Endometrium (tissue), 2 donors: ENCODE results near the gene SGSM1.
A peak's percentile ranks its signal among the peaks of the same experiment; 100 is the strongest.

Experiments used
- FAIRE-seq: peaks from 2 replicates; lab custom pipeline; 2012; peaks lifted over from hg19 to GRCh38; lab: Jason Lieb, UNC
- donor health status: control.
- donor health status: control.

Gene SGSM1, protein sequence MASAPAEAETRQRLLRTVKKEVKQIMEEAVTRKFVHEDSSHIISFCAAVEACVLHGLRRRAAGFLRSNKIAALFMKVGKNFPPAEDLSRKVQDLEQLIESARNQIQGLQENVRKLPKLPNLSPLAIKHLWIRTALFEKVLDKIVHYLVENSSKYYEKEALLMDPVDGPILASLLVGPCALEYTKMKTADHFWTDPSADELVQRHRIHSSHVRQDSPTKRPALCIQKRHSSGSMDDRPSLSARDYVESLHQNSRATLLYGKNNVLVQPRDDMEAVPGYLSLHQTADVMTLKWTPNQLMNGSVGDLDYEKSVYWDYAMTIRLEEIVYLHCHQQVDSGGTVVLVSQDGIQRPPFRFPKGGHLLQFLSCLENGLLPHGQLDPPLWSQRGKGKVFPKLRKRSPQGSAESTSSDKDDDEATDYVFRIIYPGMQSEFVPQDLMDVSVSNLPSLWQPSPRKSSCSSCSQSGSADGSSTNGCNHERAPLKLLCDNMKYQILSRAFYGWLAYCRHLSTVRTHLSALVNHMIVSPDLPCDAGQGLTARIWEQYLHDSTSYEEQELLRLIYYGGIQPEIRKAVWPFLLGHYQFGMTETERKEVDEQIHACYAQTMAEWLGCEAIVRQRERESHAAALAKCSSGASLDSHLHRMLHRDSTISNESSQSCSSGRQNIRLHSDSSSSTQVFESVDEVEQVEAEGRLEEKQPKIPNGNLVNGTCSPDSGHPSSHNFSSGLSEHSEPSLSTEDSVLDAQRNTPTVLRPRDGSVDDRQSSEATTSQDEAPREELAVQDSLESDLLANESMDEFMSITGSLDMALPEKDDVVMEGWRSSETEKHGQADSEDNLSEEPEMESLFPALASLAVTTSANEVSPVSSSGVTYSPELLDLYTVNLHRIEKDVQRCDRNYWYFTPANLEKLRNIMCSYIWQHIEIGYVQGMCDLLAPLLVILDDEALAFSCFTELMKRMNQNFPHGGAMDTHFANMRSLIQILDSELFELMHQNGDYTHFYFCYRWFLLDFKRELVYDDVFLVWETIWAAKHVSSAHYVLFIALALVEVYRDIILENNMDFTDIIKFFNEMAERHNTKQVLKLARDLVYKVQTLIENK

DNA sequence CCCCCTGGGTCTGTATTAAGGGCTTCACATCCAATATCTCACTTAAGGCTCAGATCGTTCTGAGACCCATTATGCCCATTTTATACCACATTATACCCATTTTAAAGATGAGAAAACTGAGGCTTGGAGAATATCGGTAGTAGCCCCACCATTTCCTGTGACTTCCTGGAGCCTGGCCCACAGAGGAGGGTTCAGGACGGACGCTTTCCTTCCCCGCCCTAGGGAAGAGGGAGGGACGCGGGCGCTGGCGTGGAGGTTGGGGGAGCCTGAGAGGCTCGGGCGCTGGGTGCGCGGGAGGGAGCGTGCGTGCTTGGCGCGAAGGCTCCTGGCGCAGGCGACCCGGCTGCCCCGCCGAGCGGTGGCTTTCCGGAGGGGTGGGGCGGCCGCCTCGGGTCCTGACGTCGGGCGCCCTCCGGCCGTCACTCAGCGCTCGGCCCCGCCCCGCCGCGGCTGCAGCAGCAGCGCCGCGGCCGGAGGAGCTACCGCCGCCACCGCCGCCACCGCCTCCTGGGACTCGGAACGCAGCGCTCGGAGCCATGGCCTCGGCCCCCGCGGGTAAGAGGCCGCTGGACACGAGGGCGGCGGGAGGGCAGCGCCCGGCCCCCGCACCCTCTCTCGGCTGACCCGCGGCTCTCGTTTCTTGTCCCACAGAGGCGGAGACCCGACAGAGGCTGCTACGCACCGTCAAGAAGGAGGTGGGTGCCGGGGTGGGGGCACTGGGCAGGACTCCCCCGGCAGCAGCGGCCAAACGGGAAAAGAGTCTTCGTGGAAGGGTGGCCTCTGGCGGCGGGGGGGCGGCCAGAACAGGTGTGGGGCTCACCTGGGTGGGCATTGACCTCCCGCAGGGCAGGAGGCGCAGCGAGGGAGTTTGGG is at the start of gene SGSM1:
TSS of gene SGSM1 (plus strand) at position 422 of the 873 bp plus-strand sequence. CDS start at position 537, 115 bp downstream.
- FAIRE-seq = no peak

GRCh38 chr22:24758164-24758799 is 47.7 kb upstream of the SGSM1 start:
- peak; percentile 8 for FAIRE-seq

DNA sequence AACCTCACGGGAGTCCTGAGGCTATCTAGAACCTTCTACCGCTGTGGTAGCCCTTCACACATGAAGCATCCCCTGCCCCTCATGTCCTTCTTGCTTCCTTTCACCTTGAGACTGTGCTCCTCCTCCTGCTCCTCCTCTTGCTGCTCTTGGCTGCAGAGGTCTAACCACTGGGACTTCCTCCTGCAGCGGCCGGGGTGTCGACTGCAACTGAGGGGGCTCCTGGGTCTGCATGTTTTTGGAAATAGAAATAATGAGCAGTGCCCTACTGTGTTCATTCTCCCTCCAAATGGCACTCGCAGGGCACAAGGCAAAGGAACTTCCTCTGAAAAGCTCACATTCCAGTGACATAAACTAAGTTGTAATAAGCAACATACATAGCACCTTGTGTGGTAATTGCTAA is 46.2 kb upstream of the SGSM1 start:
- FAIRE-seq = no peak

- no peak for FAIRE-seq
Measured at GRCh38 chr22:24760708-24761306, 45.2 kb upstream of the SGSM1 start.

- FAIRE-seq = no peak
Measured at GRCh38 chr22:24761888-24762675, 43.9 kb upstream of the SGSM1 start.

- no peak for FAIRE-seq
Measured at GRCh38 chr22:24763872-24764485, 42.0 kb upstream of the SGSM1 start.

DNA sequence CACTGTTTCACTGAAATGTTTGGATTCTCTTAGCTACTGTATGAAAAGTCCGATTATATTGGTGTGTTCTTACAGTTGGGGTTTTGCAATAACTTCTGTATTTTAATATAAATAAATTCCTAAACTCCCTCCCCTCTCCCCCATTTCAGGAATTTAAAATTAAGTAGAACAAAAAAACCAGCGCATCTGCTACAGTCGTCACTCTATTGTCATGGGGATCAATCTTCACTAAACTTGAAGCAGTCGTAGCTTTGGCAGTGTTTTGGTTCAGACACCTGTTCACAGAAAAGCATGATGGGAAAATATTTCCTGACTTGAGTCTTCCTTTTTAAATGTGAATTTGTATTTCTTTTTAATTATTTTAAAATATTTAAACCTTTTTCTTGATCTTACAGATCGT is 40.8 kb upstream of the SGSM1 start:
- FAIRE-seq = no peak

- FAIRE-seq = no peak
Measured at GRCh38 chr22:24768537-24769374, 37.3 kb upstream of the SGSM1 start.

- FAIRE-seq = no peak
Measured at GRCh38 chr22:24772493-24773220, 33.4 kb upstream of the SGSM1 start.

- FAIRE-seq = no peak
Measured at GRCh38 chr22:24775769-24776492, 30.1 kb upstream of the SGSM1 start.

GRCh38 chr22:24776525-24776924 is 29.5 kb upstream of the SGSM1 start:
- no peak for FAIRE-seq

DNA sequence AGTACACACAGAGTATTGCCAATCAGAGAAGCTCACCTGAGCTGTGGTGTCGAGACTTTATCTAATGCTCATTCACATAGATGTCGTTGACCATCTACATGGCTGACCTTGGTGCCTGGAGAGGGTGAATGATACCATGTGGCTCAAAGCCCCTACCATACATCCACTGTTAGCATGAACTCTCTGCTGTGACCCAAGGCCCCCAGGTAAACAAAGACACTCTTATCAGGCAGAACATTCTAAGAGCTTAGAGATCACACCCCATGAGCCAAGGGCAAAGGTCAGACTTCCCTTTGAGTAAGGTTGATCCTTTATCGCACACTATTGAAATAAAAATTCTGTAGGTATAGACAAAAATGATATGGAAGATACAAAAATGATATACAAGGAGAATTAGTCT is 16.5 kb upstream of the SGSM1 start:
- no peak for FAIRE-seq

GRCh38 chr22:24791362-24791761 is 14.6 kb upstream of the SGSM1 start:
- FAIRE-seq = no peak

DNA sequence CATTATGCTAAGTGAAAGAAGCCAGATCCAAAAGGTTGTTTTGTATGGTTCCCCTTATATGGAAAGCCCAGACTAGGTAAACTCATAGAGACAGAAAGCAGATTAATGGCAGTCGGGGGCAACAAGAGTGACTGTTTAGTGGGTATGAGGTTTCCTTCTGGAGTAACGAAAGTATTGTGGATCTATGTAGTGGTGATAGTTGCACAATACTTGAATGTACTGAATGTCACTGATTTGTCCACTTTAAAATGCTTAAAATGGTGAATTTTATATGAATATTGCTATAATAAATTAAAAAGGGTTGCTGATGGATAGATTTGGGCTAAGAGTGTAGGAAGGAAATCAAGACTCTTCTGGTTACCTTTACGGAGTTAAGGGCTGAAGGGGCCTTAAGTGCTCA is 10.0 kb upstream of the SGSM1 start:
- FAIRE-seq = no peak

DNA sequence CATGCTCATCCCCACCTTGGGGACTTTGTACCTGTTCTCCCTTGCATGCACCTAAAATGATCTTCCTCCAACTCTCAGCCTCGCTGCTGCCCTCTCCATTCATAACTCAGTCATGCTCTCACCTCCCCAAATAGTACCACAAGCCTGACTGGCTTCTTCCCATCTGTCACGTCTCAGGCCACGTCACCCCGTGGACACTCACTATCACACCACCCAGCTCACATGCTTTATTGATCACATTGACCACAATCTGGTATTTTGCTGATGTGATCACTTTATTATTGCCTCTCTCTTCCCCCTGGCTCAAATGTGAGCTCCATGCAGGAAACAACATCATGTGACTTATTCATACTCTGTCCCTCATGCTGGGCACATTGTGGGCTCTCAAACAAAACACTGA is 9.2 kb upstream of the SGSM1 start:
- no peak for FAIRE-seq

DNA sequence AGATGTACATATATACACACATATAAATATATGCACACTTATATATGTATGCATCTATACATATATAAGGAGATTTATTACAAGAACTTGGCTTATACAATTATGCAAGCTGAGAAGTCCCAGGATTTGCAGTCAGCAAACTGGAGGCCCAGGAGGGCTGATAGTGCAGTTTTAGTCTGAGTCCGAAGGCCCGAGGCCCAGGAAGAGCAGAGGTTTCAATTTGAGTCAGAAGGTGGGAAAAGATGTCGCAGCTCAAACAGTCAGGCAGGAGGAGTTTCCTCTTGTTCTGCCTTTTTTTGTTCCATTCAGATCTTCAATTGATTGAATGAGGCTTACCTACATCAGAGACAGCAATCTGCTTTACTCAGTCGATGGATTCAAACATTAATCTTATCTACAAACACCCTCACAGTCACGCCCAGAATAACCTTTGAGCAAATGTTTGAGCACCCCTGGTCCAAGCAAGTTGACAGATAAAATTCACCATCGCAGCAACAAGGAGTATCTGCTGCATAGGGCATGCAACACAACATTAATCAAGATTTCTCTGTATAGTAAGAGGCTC is 4.0 kb upstream of the SGSM1 start:
- no peak for FAIRE-seq

DNA sequence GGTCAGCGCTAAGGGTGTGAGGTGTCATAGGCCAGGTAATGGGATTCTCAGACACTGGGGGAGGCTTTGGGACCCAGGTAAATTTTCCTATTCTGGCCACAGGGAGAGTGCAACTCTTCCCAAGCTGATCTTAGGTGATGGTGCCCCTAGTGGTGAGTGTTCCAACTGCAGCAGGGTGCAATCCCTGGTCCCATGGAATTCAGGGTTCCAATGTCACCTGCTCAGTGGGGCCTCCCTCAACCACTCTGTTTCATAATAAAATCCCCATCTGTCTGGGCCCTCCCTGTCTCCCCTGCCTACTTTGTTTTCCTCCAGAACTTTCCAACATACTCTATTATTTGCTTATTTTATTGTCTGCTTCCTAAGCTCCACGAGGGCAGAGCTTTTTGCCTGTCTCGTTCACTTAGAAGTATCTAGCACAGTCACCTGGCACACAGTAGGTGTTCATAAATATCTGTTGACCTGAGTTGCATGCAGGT is 2.9 kb upstream of the SGSM1 start:
- no peak for FAIRE-seq
